H1 (cell line): ENCODE results near the gene CEP170. TPM values are rescaled to one million over a fixed set of nuclear protein-coding genes. Genes with fewer than 3 reads are reported as not detected.

Experiments
- TBP ChIP-seq: IDR thresholded peaks from 2 replicates; pipeline ENCODE4 v1.6.1; 2011; ENCODE audit warnings: low read depth, low read length, improper control_type of control experiment
- polyA plus RNA-seq, 7 experiments: library from polyadenylated mRNA; depleted of rRNA in 3 of 7; stranded (reverse) in 5 of 7; unstranded in 2 of 7; fragments of >200 nt in 5 of 7; fragments of 200-250 nt in 2 of 7; gene quantifications; 1 replicate in 5 of 7; 2 replicates in 1 of 7; 4 replicates in 1 of 7; pipeline versions ENCODE4 v1.2.1 to v1.2.3, GENCODE V29; 2011 to 2013; ENCODE audit warnings: missing spikeins in 2 of 7, mixed read lengths in 2 of 7
- total RNA-seq: library from RNA; stranded (reverse); fragmentation: NEBNext Ultra II Directional; extraction: Animal tissue kit (Norgen Biotek cat#: 25700); gene quantifications from 2 replicates; pipeline ENCODE4 v1.2.1, GENCODE V29; 2021
- TF ChIP-seq, protein P1 (sequence below): fragments of 300-600 bp; sonication (generic); IDR thresholded peaks from 2 replicates; pipeline ENCODE4 v1.7.1; 2012; ENCODE audit warnings: low read length, moderate library complexity, mild to moderate bottlenecking, inconsistent platforms; ENCODE audit not compliant: insufficient replicate concordance

Gene CEP170
- total and polyA plus RNA-seq, 2 of the 8 experiments (the other 6 are each of a cell fraction or from before 2014, with no cell fraction given), result 33.1 to 97.2 TPM

DNA sequence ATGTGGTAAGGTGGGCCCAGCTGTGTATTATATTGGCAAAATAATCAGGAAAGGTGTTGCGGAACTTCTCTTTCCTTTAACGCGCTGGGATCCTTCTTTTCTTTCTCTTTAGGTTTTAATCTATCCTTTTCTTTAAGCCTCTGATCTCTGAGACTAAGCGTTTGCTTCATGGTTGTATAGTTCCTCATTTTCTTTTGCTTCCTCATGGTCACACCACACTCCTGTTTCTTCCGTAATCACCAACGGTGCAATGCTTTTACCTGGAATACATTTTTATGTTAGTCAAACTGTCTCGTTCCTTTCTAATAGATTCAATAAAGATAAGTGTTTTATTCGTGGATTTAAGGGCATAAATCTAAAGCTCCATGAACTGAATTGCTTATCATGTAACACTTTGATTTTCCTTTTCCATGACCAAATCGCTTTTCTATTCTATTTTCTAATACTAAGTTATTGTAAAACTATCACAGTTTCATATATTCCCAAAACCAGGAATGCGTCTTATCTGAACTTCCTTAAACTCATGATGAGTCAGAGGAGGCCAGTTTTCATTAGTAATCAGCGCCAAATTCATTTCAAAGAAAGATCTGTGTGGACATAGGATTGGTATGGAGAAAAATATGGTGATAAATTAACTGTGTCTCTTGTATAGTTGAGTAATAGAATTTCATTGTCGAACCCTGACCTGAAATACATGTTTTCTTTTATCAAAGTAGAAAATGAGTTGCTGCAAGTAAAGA is 13.0 kb upstream of the CEP170 start (continued):
- TF ChIP-seq, protein P1, sequence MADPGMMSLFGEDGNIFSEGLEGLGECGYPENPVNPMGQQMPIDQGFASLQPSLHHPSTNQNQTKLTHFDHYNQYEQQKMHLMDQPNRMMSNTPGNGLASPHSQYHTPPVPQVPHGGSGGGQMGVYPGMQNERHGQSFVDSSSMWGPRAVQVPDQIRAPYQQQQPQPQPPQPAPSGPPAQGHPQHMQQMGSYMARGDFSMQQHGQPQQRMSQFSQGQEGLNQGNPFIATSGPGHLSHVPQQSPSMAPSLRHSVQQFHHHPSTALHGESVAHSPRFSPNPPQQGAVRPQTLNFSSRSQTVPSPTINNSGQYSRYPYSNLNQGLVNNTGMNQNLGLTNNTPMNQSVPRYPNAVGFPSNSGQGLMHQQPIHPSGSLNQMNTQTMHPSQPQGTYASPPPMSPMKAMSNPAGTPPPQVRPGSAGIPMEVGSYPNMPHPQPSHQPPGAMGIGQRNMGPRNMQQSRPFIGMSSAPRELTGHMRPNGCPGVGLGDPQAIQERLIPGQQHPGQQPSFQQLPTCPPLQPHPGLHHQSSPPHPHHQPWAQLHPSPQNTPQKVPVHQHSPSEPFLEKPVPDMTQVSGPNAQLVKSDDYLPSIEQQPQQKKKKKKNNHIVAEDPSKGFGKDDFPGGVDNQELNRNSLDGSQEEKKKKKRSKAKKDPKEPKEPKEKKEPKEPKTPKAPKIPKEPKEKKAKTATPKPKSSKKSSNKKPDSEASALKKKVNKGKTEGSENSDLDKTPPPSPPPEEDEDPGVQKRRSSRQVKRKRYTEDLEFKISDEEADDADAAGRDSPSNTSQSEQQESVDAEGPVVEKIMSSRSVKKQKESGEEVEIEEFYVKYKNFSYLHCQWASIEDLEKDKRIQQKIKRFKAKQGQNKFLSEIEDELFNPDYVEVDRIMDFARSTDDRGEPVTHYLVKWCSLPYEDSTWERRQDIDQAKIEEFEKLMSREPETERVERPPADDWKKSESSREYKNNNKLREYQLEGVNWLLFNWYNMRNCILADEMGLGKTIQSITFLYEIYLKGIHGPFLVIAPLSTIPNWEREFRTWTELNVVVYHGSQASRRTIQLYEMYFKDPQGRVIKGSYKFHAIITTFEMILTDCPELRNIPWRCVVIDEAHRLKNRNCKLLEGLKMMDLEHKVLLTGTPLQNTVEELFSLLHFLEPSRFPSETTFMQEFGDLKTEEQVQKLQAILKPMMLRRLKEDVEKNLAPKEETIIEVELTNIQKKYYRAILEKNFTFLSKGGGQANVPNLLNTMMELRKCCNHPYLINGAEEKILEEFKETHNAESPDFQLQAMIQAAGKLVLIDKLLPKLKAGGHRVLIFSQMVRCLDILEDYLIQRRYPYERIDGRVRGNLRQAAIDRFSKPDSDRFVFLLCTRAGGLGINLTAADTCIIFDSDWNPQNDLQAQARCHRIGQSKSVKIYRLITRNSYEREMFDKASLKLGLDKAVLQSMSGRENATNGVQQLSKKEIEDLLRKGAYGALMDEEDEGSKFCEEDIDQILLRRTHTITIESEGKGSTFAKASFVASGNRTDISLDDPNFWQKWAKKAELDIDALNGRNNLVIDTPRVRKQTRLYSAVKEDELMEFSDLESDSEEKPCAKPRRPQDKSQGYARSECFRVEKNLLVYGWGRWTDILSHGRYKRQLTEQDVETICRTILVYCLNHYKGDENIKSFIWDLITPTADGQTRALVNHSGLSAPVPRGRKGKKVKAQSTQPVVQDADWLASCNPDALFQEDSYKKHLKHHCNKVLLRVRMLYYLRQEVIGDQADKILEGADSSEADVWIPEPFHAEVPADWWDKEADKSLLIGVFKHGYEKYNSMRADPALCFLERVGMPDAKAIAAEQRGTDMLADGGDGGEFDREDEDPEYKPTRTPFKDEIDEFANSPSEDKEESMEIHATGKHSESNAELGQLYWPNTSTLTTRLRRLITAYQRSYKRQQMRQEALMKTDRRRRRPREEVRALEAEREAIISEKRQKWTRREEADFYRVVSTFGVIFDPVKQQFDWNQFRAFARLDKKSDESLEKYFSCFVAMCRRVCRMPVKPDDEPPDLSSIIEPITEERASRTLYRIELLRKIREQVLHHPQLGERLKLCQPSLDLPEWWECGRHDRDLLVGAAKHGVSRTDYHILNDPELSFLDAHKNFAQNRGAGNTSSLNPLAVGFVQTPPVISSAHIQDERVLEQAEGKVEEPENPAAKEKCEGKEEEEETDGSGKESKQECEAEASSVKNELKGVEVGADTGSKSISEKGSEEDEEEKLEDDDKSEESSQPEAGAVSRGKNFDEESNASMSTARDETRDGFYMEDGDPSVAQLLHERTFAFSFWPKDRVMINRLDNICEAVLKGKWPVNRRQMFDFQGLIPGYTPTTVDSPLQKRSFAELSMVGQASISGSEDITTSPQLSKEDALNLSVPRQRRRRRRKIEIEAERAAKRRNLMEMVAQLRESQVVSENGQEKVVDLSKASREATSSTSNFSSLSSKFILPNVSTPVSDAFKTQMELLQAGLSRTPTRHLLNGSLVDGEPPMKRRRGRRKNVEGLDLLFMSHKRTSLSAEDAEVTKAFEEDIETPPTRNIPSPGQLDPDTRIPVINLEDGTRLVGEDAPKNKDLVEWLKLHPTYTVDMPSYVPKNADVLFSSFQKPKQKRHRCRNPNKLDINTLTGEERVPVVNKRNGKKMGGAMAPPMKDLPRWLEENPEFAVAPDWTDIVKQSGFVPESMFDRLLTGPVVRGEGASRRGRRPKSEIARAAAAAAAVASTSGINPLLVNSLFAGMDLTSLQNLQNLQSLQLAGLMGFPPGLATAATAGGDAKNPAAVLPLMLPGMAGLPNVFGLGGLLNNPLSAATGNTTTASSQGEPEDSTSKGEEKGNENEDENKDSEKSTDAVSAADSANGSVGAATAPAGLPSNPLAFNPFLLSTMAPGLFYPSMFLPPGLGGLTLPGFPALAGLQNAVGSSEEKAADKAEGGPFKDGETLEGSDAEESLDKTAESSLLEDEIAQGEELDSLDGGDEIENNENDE, result no peak
- no peak for TF ChIP-seq TBP
